ENCODE measurements around the gene SLU7. TPM values are rescaled to one million over a fixed set of nuclear protein-coding genes. Genes with fewer than 3 reads are reported as not detected.

Gene SLU7
- total RNA-seq, 2 experiments from 2014 or later: 99.9 to 106 TPM

DNA sequence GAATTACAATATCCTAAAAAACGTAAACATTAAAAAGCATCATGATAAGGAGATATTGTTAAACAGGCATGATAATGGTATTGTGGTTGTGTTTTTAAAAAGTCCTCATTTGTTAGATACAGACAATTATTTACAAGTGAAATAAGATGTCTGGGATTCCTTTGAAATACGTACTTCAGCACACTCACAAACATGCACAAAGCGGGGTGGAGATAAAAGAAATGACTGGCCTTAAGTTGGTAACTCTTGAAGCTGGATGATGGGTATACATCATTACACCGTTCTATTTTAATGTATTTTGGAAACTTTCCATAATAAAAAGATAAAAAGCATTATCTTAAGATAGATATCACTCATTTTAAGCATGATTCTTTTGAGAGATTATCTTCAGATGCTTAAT, 20.1 kb downstream of the SLU7 start:
- no peak for DNase-seq
- intact Hi-C loops (cut with DNase I, micrococcal nuclease): no loop called here
- Mint-ChIP-seq H3K36me3 (ENCODE audit: low read depth) (peaks cover 36% of the 10 kb centered on the region), H3K27ac (peak overlapping the region; percentile 58), H3K9me3 (no peaks in the 10 kb centered on the region), H3K27me3 (no peaks in the 10 kb centered on the region), H3K4me1 (ENCODE audit: low read depth) (peaks cover 24% of the 10 kb centered on the region), H3K4me3 (peak overlapping the region; percentile 92)
- Histone ChIP-seq H3K27me3 (ENCODE audit: control insufficient read depth in 1 of 2, insufficient read depth in 2 of 2, low read length in 2 of 2) (no peaks in the 10 kb centered on the region), H3K27ac (ENCODE audit: low read depth in 1 of 2, low read length in 2 of 2) (no peak overlapping the region), H3K36me3 (ENCODE audit: insufficient read depth, low read length) (peaks cover 18% of the 10 kb centered on the region), H3K4me1 (ENCODE audit: insufficient read depth, low read length) (peaks cover 12% of the 10 kb centered on the region), H3K9me3 (ENCODE audit: control insufficient read depth in 1 of 2, insufficient read depth in 1 of 2, low read length in 2 of 2) (no peaks in the 10 kb centered on the region), H3K4me3 (ENCODE audit: low read length) (no peak overlapping the region)
- no peak for ATAC-seq (ENCODE audit: poor library complexity)
- CTCF ChIA-PET: interaction anchor here (0.6 kb wide), 1 partner anchor 115 kb away, joined by 3 read pairs; no protein-coding TSS in a partner anchor
- POLR2A ChIA-PET: interaction anchor here (1.9 kb wide), 1 partner anchor 20 kb away, joined by 10 read pairs; the partner anchor contains the start of gene SLU7
- TF ChIP-seq, protein P1, sequence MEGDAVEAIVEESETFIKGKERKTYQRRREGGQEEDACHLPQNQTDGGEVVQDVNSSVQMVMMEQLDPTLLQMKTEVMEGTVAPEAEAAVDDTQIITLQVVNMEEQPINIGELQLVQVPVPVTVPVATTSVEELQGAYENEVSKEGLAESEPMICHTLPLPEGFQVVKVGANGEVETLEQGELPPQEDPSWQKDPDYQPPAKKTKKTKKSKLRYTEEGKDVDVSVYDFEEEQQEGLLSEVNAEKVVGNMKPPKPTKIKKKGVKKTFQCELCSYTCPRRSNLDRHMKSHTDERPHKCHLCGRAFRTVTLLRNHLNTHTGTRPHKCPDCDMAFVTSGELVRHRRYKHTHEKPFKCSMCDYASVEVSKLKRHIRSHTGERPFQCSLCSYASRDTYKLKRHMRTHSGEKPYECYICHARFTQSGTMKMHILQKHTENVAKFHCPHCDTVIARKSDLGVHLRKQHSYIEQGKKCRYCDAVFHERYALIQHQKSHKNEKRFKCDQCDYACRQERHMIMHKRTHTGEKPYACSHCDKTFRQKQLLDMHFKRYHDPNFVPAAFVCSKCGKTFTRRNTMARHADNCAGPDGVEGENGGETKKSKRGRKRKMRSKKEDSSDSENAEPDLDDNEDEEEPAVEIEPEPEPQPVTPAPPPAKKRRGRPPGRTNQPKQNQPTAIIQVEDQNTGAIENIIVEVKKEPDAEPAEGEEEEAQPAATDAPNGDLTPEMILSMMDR (IDR thresholded peaks at IDR 0.05): no peak

DNA sequence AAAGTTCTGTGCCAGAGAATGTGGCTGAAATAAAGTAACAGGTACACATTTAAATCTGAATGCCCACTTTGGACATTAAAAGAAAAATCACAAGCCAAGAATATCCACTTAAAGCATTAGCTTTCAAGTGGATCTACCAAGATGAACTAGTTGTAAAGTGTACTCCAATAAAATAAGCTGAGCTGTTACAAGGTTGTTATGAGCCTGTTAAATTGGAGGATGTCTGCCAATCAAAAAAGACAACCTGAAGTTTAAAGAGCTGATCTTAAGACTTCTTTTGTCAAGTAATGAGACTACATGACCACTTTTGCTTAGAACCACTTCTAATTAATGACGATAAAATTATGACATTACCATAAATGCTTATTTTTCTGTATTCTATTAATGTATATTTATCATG, 21.4 kb downstream of the SLU7 start:
- Mint-ChIP-seq H3K36me3 (ENCODE audit: low read depth) (peaks cover 24% of the 10 kb centered on the region), H3K4me3 (no peak overlapping the region), H3K27me3 (no peaks in the 10 kb centered on the region), H3K9me3 (no peaks in the 10 kb centered on the region), H3K27ac (peak overlapping the region; percentile 34), H3K4me1 (ENCODE audit: low read depth) (peaks cover 24% of the 10 kb centered on the region)
- no peak overlapping the region for H3K27ac ChIP-seq (ENCODE audit: low read depth in 1 of 2, low read length in 2 of 2)
- ATAC-seq (ENCODE audit: poor library complexity) (no peak), DNase-seq (no peak)
- no peak overlapping the region for H3K4me3 ChIP-seq (ENCODE audit: low read length)
- no peaks in the 10 kb centered on the region for H3K27me3 ChIP-seq (ENCODE audit: control insufficient read depth in 1 of 2, insufficient read depth in 2 of 2, low read length in 2 of 2)
- no peaks in the 10 kb centered on the region for H3K9me3 ChIP-seq (ENCODE audit: control insufficient read depth in 1 of 2, insufficient read depth in 1 of 2, low read length in 2 of 2)
- CTCF ChIA-PET: no interaction called here
- POLR2A ChIA-PET: no interaction called here
- H3K4me1 ChIP-seq (ENCODE audit: insufficient read depth, low read length): peaks cover 12% of the 10 kb centered on the region
- TF ChIP-seq, protein P1 (IDR thresholded peaks at IDR 0.05): no peak
- peaks cover 8% of the 10 kb centered on the region for H3K36me3 ChIP-seq (ENCODE audit: insufficient read depth, low read length)
- intact Hi-C loops (cut with DNase I, micrococcal nuclease): no loop called here

DNA sequence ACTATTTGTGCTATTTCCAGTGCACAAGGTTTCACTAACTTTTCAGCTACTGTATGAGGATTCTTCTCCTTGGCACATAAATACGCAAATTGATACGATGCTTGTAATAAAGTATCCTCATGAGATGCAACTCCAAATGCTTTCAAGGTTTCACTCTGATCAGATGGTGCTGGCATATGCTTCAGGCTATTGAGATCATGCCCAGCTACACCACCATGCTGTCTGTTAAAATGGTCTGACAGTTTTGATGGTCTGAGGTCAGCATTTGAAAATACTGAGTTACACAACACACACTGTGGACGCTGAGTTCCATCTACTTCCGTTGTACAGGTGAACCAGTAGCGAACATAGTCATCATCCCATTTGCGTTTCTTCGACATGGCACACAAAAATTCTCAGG, 23.8 kb downstream of the SLU7 start:
- ATAC-seq (ENCODE audit: poor library complexity): no peak
- H3K9me3 ChIP-seq (ENCODE audit: control insufficient read depth in 1 of 2, insufficient read depth in 1 of 2, low read length in 2 of 2): no peaks in the 10 kb centered on the region
- Mint-ChIP-seq H3K4me1 (ENCODE audit: low read depth) (peaks cover 16% of the 10 kb centered on the region), H3K27me3 (no peaks in the 10 kb centered on the region), H3K27ac (no peak overlapping the region), H3K9me3 (no peaks in the 10 kb centered on the region), H3K4me3 (no peak overlapping the region), H3K36me3 (ENCODE audit: low read depth) (peaks cover 4% of the 10 kb centered on the region)
- H3K27me3 ChIP-seq (ENCODE audit: control insufficient read depth in 1 of 2, insufficient read depth in 2 of 2, low read length in 2 of 2): no peaks in the 10 kb centered on the region
- peaks cover 6% of the 10 kb centered on the region for H3K4me1 ChIP-seq (ENCODE audit: insufficient read depth, low read length)
- H3K36me3 ChIP-seq (ENCODE audit: insufficient read depth, low read length): no peaks in the 10 kb centered on the region
- H3K4me3 ChIP-seq (ENCODE audit: low read length): no peak overlapping the region
- ChIA-PET POLR2A (no interaction called here), CTCF (interaction anchor here (1.6 kb wide), 1 partner anchor 43 kb away, joined by 5 read pairs; no protein-coding TSS in a partner anchor)
- H3K27ac ChIP-seq (ENCODE audit: low read depth in 1 of 2, low read length in 2 of 2): no peak overlapping the region
- intact Hi-C loops (cut with DNase I, micrococcal nuclease): no loop called here
- TF ChIP-seq, protein P1 (IDR thresholded peaks at IDR 0.05): no peak
- no peak for DNase-seq

All from CD4-positive, alpha-beta T cell (primary cell).